Measurements from ENCODE around the gene OTUD5. TPM values are rescaled to one million over a fixed set of nuclear protein-coding genes. Genes with fewer than 3 reads are reported as not detected.

OTUD5 gene
- total RNA-seq, 2 donors from 2014 or later, result 50.3 to 56.5 TPM

DNA sequence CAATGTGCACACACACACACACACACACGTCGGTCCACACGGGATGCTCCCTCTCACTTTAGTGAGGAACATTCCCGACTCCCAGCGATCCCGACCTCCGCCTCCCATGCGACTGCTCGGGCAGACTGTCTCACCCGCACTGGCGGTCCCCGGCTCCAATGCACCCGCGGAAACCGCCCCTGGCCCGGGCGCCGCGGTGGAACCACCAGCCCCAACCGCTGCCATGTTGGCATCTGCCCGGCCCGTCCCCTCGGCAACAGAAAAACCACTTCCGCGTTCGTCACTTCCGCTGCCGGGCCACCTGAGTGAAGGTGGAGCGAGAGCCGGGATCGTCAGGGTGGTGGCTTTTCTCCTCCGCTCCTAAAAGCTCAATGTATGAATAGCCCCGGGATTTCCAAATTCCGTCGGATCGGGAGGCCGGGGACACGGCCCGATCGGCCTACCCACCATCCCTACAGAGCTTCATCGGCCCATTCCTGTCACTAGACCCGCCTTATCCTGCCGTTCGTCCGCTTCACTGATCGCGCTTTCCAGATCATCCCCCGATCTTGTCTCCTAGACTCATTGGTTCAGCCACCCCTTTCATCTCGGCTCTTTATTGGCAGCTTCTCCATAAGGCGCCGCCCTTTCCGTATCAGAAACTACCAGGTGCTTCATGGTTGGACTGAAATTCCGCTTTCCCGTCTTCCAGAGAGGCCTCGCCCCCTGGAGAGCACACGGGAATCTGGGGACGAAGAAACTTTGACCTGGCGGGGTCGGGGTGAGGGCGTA lies 45.8 kb downstream of the OTUD5 start, which contains the start of gene SLC35A2:
Gene SLC35A2 (minus strand): TSS at position 235 of the 771 bp plus-strand sequence. CDS start 10 bp downstream, at position 225.
- no peaks in the 10 kb centered on the region for H3K27me3 Mint-ChIP-seq (ENCODE audit: insufficient read depth)
- TF ChIP-seq, protein P1, sequence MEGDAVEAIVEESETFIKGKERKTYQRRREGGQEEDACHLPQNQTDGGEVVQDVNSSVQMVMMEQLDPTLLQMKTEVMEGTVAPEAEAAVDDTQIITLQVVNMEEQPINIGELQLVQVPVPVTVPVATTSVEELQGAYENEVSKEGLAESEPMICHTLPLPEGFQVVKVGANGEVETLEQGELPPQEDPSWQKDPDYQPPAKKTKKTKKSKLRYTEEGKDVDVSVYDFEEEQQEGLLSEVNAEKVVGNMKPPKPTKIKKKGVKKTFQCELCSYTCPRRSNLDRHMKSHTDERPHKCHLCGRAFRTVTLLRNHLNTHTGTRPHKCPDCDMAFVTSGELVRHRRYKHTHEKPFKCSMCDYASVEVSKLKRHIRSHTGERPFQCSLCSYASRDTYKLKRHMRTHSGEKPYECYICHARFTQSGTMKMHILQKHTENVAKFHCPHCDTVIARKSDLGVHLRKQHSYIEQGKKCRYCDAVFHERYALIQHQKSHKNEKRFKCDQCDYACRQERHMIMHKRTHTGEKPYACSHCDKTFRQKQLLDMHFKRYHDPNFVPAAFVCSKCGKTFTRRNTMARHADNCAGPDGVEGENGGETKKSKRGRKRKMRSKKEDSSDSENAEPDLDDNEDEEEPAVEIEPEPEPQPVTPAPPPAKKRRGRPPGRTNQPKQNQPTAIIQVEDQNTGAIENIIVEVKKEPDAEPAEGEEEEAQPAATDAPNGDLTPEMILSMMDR (conservative IDR thresholded peaks at IDR 0.05), result no peak
- H3K27ac Mint-ChIP-seq, result peak within 1 kb of the TSS; percentile 95
- Histone ChIP-seq H3K9me3 (ENCODE audit: control insufficient read depth, low read length) (no peaks in the 10 kb centered on the region), H3K4me3 (ENCODE audit: low read length) (peak within 1 kb of the TSS; percentile 85), H3K4me1 (ENCODE audit: control insufficient read depth, insufficient read depth, low read length) (no peaks in the 10 kb centered on the region), H3K9ac (ENCODE audit: extremely low read depth, low read length, poor library complexity, severe bottlenecking) (peak within 1 kb of the TSS; percentile 91), H3K27me3 (ENCODE audit: control insufficient read depth, insufficient read depth, low read length, poor library complexity, severe bottlenecking) (no peaks in the 10 kb centered on the region), H3K36me3 (ENCODE audit: control insufficient read depth, insufficient read depth, low read length) (peaks cover 39% of the 10 kb centered on the region), H3K27ac (ENCODE audit: low read depth, low read length) (peak within 1 kb of the TSS; percentile 24)
- peaks cover 55% of the 10 kb centered on the region for H3K9me3 Mint-ChIP-seq
- WGBS, 2 experiments (ENCODE audit: insufficient coverage in 1 of 2, insufficient read length in 1 of 2), result 1 to 5% methylated on average over 4 to 60 of the region's 60 CpGs
- DNase-seq, result peak; percentile 90
- peaks cover 44% of the 10 kb centered on the region for H3K36me3 Mint-ChIP-seq (ENCODE audit: low read depth)
- peak within 1 kb of the TSS; percentile 87 for H3K4me3 Mint-ChIP-seq
- H3K4me1 Mint-ChIP-seq, result peaks cover 16% of the 10 kb centered on the region

DNA sequence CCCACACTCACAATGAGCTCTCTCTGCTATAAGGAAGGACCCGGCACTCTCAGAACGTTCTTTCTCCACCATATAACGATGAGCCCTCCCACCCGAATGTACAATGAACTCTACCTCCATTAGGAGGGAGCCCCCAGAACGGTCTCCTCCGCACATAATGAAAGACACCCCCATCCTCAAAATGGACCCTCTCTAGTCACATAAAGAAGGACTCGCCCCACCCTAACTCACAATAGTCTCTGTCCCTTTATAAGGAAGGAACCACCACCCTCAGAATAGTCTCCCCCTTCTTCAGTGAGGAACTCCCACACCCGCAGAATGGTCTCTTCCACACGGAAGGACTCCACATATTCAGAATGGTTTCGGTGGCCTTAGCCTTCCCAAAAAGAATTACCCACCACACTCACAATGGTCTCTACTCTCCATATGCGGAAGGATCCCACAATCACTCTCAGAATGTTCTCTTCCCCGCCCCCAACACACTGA lies 46.4 kb downstream of the OTUD5 start:
- H3K36me3 ChIP-seq (ENCODE audit: control insufficient read depth, insufficient read depth, low read length), result peaks cover 38% of the 10 kb centered on the region
- H3K27ac ChIP-seq (ENCODE audit: low read depth, low read length), result peak overlapping the region; percentile 24
- no peaks in the 10 kb centered on the region for H3K27me3 ChIP-seq (ENCODE audit: control insufficient read depth, insufficient read depth, low read length, poor library complexity, severe bottlenecking)
- no peaks in the 10 kb centered on the region for H3K4me1 ChIP-seq (ENCODE audit: control insufficient read depth, insufficient read depth, low read length)
- TF ChIP-seq, protein P1 (conservative IDR thresholded peaks at IDR 0.05), result no peak
- H3K9me3 ChIP-seq (ENCODE audit: control insufficient read depth, low read length), result no peaks in the 10 kb centered on the region
- no peaks in the 10 kb centered on the region for H3K27me3 Mint-ChIP-seq (ENCODE audit: insufficient read depth)
- peak overlapping the region; percentile 87 for H3K4me3 Mint-ChIP-seq
- H3K36me3 Mint-ChIP-seq (ENCODE audit: low read depth), result peaks cover 42% of the 10 kb centered on the region
- peak overlapping the region; percentile 91 for H3K9ac ChIP-seq (ENCODE audit: extremely low read depth, low read length, poor library complexity, severe bottlenecking)
- peak overlapping the region; percentile 85 for H3K4me3 ChIP-seq (ENCODE audit: low read length)
- peaks cover 59% of the 10 kb centered on the region for H3K9me3 Mint-ChIP-seq
- WGBS, 2 experiments (ENCODE audit: insufficient coverage in 1 of 2, insufficient read length in 1 of 2), result 7 to 8% methylated on average over 5 to 12 of the region's 12 CpGs
- DNase-seq, result no peak
- peak overlapping the region; percentile 95 for H3K27ac Mint-ChIP-seq
- peaks cover 16% of the 10 kb centered on the region for H3K4me1 Mint-ChIP-seq

DNA sequence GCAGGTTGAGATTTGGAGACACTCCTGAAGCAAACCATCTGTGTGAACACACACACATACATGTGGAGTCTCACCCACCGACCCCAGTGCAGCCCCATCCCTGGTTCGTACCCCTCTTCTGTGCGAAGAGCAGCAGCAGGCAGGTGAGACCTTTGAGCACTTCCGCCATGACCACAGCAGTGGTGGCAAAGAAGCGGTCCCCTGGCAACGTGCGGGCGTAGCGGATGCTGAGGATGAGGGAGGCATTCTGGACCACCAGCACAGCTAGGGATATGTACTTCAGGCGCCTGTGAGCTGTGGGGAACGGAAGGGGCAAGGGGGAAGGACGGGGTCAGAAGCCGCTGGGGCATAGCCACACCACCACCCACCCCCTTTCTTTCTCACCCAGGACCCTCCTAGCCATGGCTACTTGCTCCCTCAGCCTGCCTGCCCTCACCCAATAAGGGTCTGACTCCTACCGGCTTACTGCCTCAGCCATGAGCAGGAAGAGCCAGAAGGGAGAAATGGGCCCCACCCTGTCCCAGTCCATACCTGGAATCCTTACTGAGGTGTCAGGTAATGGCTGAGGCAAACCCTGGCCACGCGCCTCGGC lies 47.6 kb downstream of the OTUD5 start:
- H3K36me3 ChIP-seq (ENCODE audit: control insufficient read depth, insufficient read depth, low read length), result peaks cover 29% of the 10 kb centered on the region
- H3K4me1 ChIP-seq (ENCODE audit: control insufficient read depth, insufficient read depth, low read length), result no peaks in the 10 kb centered on the region
- no peak for DNase-seq
- WGBS, 2 experiments (ENCODE audit: insufficient coverage in 1 of 2, insufficient read length in 1 of 2), result 96% methylated on average over 14 of the region's 17 CpGs; no CpG with 5 or more reads in 1 of the 2 experiments
- no peak overlapping the region for H3K27ac ChIP-seq (ENCODE audit: low read depth, low read length)
- peaks cover 36% of the 10 kb centered on the region for H3K36me3 Mint-ChIP-seq (ENCODE audit: low read depth)
- no peaks in the 10 kb centered on the region for H3K9me3 ChIP-seq (ENCODE audit: control insufficient read depth, low read length)
- peak overlapping the region; percentile 85 for H3K4me3 ChIP-seq (ENCODE audit: low read length)
- H3K4me3 Mint-ChIP-seq, result no peak overlapping the region
- H3K27me3 ChIP-seq (ENCODE audit: control insufficient read depth, insufficient read depth, low read length, poor library complexity, severe bottlenecking), result no peaks in the 10 kb centered on the region
- TF ChIP-seq, protein P1 (conservative IDR thresholded peaks at IDR 0.05), result no peak
- H3K27me3 Mint-ChIP-seq (ENCODE audit: insufficient read depth), result no peaks in the 10 kb centered on the region
- no peak overlapping the region for H3K9ac ChIP-seq (ENCODE audit: extremely low read depth, low read length, poor library complexity, severe bottlenecking)
- H3K9me3 Mint-ChIP-seq, result peaks cover 60% of the 10 kb centered on the region
- no peak overlapping the region for H3K27ac Mint-ChIP-seq
- H3K4me1 Mint-ChIP-seq, result peaks cover 12% of the 10 kb centered on the region

Measured in endodermal cell (in vitro differentiated cells).